Suprapubic skin (tissue), 4 donors: ENCODE data around the gene ITPR2.

ENCODE experiments used
- CTCF ChIP-seq, 2 donors: fragments of 200-600 bp in 1 of 2; fragments of 450-650 bp in 1 of 2; sonication (generic) in 1 of 2; IDR thresholded peaks; one replicate each; pipeline ENCODE4 v1.5.1; 2016 to 2019; ENCODE audit warnings: antibody characterized with exemption in 2 of 2, mild to moderate bottlenecking in 1 of 2, moderate library complexity in 1 of 2
- POLR2A ChIP-seq, 2 donors: fragments of 450-650 bp; IDR thresholded peaks; one replicate each; pipeline ENCODE4 v1.6.1; 2017; ENCODE audit warnings: antibody characterized with exemption in 2 of 2, mild to moderate bottlenecking in 2 of 2, moderate library complexity in 2 of 2
- POLR2AphosphoS5 ChIP-seq, 3 donors: sonication (generic); formaldehyde crosslinking; IDR thresholded peaks; one replicate each; pipeline ENCODE4 v1.6.1; 2017; ENCODE audit warnings: antibody characterized with exemption in 3 of 3

- TF ChIP-seq CTCF (IDR thresholded peaks at IDR 0.05): no peak
- TF ChIP-seq POLR2A (IDR thresholded peaks at IDR 0.05): no peak
- no peak for TF ChIP-seq POLR2AphosphoS5 (IDR thresholded peaks at IDR 0.05)
Observed at GRCh38 chr12:26426652-26427051, 406.3 kb downstream of the ITPR2 start.
